NCI-H1436 (cell line): ENCODE measurements around the gene ERC1.
"Not testable (repeated sequence)": the region's sequence is repeated elsewhere in the genome, so short reads cannot be mapped to it uniquely, and the experiment has no call there.

Experiments
- DNase-seq: peaks from one replicate; lab custom pipeline; 2025; lab: John Stamatoyannopoulos, UW

The ERC1 gene

GRCh38 chr12:981961-982360, 9.1 kb upstream of the ERC1 start:
- no peak for DNase-seq

GRCh38 chr12:988646-989045, 2.4 kb upstream of the ERC1 start:
- DNase-seq = no peak

GRCh38 chr12:989051-989450, 2.0 kb upstream of the ERC1 start:
- DNase-seq = no peak

- DNase-seq = peak; percentile 43
These were observed 1.0 kb upstream of the ERC1 start for GRCh38 chr12:989751-990660.

- peak; percentile 74 for DNase-seq
These were observed 619 bp downstream of the ERC1 start for GRCh38 chr12:991350-992333.

GRCh38 chr12:992647-993046, 1.6 kb downstream of the ERC1 start:
- DNase-seq = no peak

- no peak for DNase-seq
These were observed 5.9 kb downstream of the ERC1 start for GRCh38 chr12:996881-997280.

- no peak for DNase-seq
These were observed 6.5 kb downstream of the ERC1 start for GRCh38 chr12:997505-997904.

GRCh38 chr12:998020-998874, 7.2 kb downstream of the ERC1 start:
- DNase-seq = no peak

GRCh38 chr12:999736-1000135, 8.7 kb downstream of the ERC1 start:
- not testable (repeated sequence) for DNase-seq

GRCh38 chr12:1001507-1001906, 10.5 kb downstream of the ERC1 start:
- DNase-seq = no peak

- no peak for DNase-seq
These were observed 12.7 kb downstream of the ERC1 start for GRCh38 chr12:1003600-1004271.

- no peak for DNase-seq
These were observed 15.2 kb downstream of the ERC1 start for GRCh38 chr12:1006255-1006654.

- no peak for DNase-seq
These were observed 16.3 kb downstream of the ERC1 start for GRCh38 chr12:1007276-1007675.

- no peak for DNase-seq
These were observed 17.0 kb downstream of the ERC1 start for GRCh38 chr12:1007994-1008393.

- no peak for DNase-seq
These were observed 20.1 kb downstream of the ERC1 start for GRCh38 chr12:1011091-1011490.

- no peak for DNase-seq
These were observed 22.8 kb downstream of the ERC1 start for GRCh38 chr12:1013618-1014489.

- no peak for DNase-seq
These were observed 28.3 kb downstream of the ERC1 start for GRCh38 chr12:1019283-1019682.

GRCh38 chr12:1020389-1020788, 29.4 kb downstream of the ERC1 start:
- no peak for DNase-seq
